Aorta (tissue), 5 donors: Measurements from ENCODE around the gene OCIAD1. TPM values are rescaled to one million over a fixed set of nuclear protein-coding genes. Genes with fewer than 3 reads are reported as not detected.
"Not testable (repeated sequence)": the region's sequence is repeated elsewhere in the genome, so short reads cannot be mapped to it uniquely, and the experiment has no call there.

Experiments
- ATAC-seq: fragments of 200-7000 bp; cut with Tn5 transposase; one replicate; pipeline ENCODE4 v1.9.1; 2022; ENCODE audit warnings: moderate library complexity; ENCODE audit not compliant: low FRiP score
- DNase-seq, 2 donors: peaks; one replicate each; pipeline ENCODE4 v3.0.0-alpha.2; 2020
- H3K27ac ChIP-seq, 2 donors: one replicate each; pipeline ENCODE4 v1.5.1; 2013; ENCODE audit warnings: low read length in 2 of 2, mild to moderate bottlenecking in 2 of 2, moderate library complexity in 2 of 2, control low read depth in 1 of 2, inconsistent platforms in 1 of 2, low read depth in 1 of 2
- H3K27me3 ChIP-seq, 2 donors: one replicate each; pipeline ENCODE4 v1.6.1; 2013; ENCODE audit warnings: control low read depth in 1 of 2, low read length in 1 of 2, mild to moderate bottlenecking in 1 of 2, moderate library complexity in 1 of 2; ENCODE audit not compliant: insufficient read depth in 2 of 2, control insufficient read depth in 1 of 2
- H3K36me3 ChIP-seq, 2 donors: one replicate each; pipeline ENCODE4 v1.6.1; 2013; ENCODE audit warnings: control low read depth in 1 of 2, low read length in 1 of 2, mild to moderate bottlenecking in 1 of 2; ENCODE audit not compliant: insufficient read depth in 2 of 2, control insufficient read depth in 1 of 2
- H3K4me1 ChIP-seq, 2 donors: one replicate each; pipeline ENCODE4 v1.6.1; 2013; ENCODE audit warnings: low read length in 2 of 2, control low read depth in 1 of 2, mild to moderate bottlenecking in 1 of 2, moderate library complexity in 1 of 2; ENCODE audit not compliant: insufficient read depth in 2 of 2, control insufficient read depth in 1 of 2
- H3K4me3 ChIP-seq, 2 donors: one replicate each; pipeline ENCODE4 v1.5.1; 2013; ENCODE audit warnings: low read length in 2 of 2, control low read depth in 1 of 2, mild to moderate bottlenecking in 1 of 2
- H3K9me3 ChIP-seq: one replicate; pipeline ENCODE4 v1.6.1; 2013; ENCODE audit warnings: mild to moderate bottlenecking, low read length; ENCODE audit not compliant: control insufficient read depth
- WGBS, 2 donors: extraction: QIAGEN DNeasy Blood & Tissue Kit; methylation state at CpG; one replicate each; pipeline ENCODE4 v1.1.7; 2013; 5-methylcytosine and 5-hydroxymethylcytosine counted together
- intact Hi-C, 2 donors: fragments of 100-400 bp; cut with DNase I; formaldehyde crosslinking; loops; one replicate each; pipeline versions ENCODE4 v1.14.2 to v1.15.0; 2022
- polyA plus RNA-seq, 2 donors: library from polyadenylated mRNA; stranded (reverse); fragments of 200-250 nt; gene quantifications; one replicate each; pipeline ENCODE4 v1.2.3, GENCODE V29; 2013
- total RNA-seq, 2 donors: library from RNA; stranded (reverse); fragmentation: NEBNext Ultra II Directional; extraction: Animal tissue kit (Norgen Biotek cat#: 25700); gene quantifications; one replicate each; pipeline ENCODE4 v1.2.1, GENCODE V29; 2021
- donor health status: healthy with polysubstance abuse.
- donor health status: Bipolar disorder and iron deficiency.
- donor health status: DM: no; HTN: no; CAD: no.
- donor health status: DM: no; HTN: no; CAD: no.
- donor health status: DM: yes; HTN: yes; CAD: no.

Gene OCIAD1
- total and polyA plus RNA-seq, 4 donors, result 81.5 to 112 (median 103) TPM

GRCh38 chr4:48836658-48837057 is 5.8 kb downstream of the OCIAD1 start:
- 96% methylated on average over 4 of the region's 4 CpGs for WGBS, 2 donors
- ATAC-seq, result no peak
- H3K36me3 ChIP-seq, result no peaks in the 10 kb centered on the region
- intact Hi-C loops, result loop anchor here in 1 of 2 donors (10.0 kb wide), 1 partner anchor 252 kb away; no protein-coding TSS in a partner anchor
- H3K4me3 ChIP-seq, result no peak overlapping the region
- no peaks in the 10 kb centered on the region for H3K27me3 ChIP-seq
- no peak overlapping the region for H3K27ac ChIP-seq
- no peak for DNase-seq
- H3K4me1 ChIP-seq, result peaks cover 0 to 6% of the 10 kb centered on the region in 2 donors
- H3K9me3 ChIP-seq, result no peaks in the 10 kb centered on the region

GRCh38 chr4:48841045-48841827 is 10.3 kb downstream of the OCIAD1 start:
- H3K36me3 ChIP-seq, result peaks cover 0 to 2% of the 10 kb centered on the region in 2 donors
- WGBS, 2 donors, result 68 to 77% methylated on average over 9 of the region's 9 CpGs
- ATAC-seq, result no peak

DNA sequence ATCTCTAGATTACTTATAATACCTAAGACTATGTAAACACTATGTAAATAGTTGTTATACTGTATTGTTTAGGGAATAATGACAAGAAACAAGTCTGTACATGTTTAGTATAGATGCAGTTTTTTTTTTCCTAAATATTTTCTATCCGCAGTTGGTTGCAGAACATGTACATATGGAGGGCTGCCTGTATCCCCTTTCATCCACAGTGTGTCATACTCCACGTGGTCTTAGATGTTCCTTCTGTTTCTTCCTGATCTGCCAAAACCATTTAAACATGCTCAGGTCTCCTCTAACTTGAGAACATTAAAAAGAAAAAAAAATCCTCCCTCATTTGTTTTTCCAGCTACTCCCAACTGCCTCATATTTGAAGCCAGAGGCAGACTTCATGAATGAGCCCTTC is 14.0 kb downstream of the OCIAD1 start:
- 77% methylated on average over 2 of the region's 2 CpGs for whole genome bisulfite sequencing, 2 donors
- Histone ChIP-seq H3K36me3 (peaks cover 0 to 2% of the 10 kb centered on the region in 2 donors), H3K27me3 (no peaks in the 10 kb centered on the region), H3K9me3 (no peaks in the 10 kb centered on the region), H3K4me3 (no peak overlapping the region), H3K4me1 (no peaks in the 10 kb centered on the region), H3K27ac (no peak overlapping the region)
- DNase-seq (no peak), ATAC-seq (no peak)
- intact Hi-C loops, result loop anchor here in 1 of 2 donors (10.0 kb wide), 1 partner anchor 240 kb away; no protein-coding TSS in a partner anchor

More at GRCh38 chr4:48841045-48841827, 10.3 kb downstream of the OCIAD1 start:
- intact Hi-C loops, result loop anchor here in 1 of 2 donors (10.0 kb wide), 1 partner anchor 236 kb away; no protein-coding TSS in a partner anchor
- Histone ChIP-seq H3K4me1 (no peaks in the 10 kb centered on the region), H3K27me3 (no peaks in the 10 kb centered on the region), H3K27ac (no peak overlapping the region), H3K4me3 (no peak overlapping the region), H3K9me3 (no peaks in the 10 kb centered on the region)
- no peak for DNase-seq

DNA sequence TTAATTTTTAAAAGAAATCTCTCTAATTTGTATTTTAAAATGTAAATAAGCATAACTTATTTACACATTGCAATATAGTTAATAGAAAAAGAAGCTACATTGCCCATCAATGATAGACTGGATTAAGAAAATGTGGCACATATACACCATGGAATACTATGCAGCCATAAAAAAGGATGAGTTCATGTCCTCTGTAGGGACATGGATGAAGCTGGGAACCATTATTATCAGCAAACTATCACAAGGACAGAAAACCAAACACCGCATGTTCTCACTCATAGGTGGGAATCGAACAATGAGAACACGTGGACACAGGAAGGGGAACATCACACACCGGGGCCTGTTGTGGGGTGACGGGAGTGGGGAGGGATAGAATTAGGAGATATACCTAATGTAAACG is 17.9 kb downstream of the OCIAD1 start:
- DNase-seq, ATAC-seq, H3K4me1 ChIP-seq, H3K27me3 ChIP-seq, H3K4me3 ChIP-seq, H3K27ac ChIP-seq, H3K9me3 ChIP-seq, H3K36me3 ChIP-seq: not testable (repeated sequence)
- 97 to 98% methylated on average over 6 of the region's 6 CpGs for whole genome bisulfite sequencing, 2 donors
- intact Hi-C loops, result loop anchor here in 1 of 2 donors (10.0 kb wide), 1 partner anchor 244 kb away; no protein-coding TSS in a partner anchor

DNA sequence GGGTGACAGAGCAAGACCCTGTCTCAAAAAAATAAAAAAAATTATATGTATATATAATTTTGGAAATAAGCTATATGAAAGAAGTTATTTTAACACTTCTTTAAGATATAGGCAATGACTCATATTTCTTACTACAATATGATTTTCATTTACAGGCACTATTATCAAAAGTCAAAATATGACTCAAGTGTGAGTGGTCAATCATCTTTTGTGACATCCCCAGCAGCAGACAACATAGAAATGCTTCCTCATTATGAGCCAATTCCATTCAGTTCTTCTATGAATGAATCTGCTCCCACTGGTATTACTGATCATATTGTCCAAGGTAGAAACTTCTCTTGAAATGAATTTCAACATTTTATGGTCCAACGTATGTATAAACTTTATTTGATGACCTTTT is 20.8 kb downstream of the OCIAD1 start:
- WGBS, 2 donors, result 80 to 84% methylated on average over 1 of the region's 1 CpG
- H3K27ac ChIP-seq, result no peak overlapping the region
- no peak overlapping the region for H3K4me3 ChIP-seq
- no peaks in the 10 kb centered on the region for H3K4me1 ChIP-seq
- no peak for ATAC-seq
- H3K9me3 ChIP-seq, result no peaks in the 10 kb centered on the region
- no peak for DNase-seq
- no peaks in the 10 kb centered on the region for H3K27me3 ChIP-seq
- peaks cover 0 to 3% of the 10 kb centered on the region in 2 donors for H3K36me3 ChIP-seq
- intact Hi-C loops, result no loop called here

DNA sequence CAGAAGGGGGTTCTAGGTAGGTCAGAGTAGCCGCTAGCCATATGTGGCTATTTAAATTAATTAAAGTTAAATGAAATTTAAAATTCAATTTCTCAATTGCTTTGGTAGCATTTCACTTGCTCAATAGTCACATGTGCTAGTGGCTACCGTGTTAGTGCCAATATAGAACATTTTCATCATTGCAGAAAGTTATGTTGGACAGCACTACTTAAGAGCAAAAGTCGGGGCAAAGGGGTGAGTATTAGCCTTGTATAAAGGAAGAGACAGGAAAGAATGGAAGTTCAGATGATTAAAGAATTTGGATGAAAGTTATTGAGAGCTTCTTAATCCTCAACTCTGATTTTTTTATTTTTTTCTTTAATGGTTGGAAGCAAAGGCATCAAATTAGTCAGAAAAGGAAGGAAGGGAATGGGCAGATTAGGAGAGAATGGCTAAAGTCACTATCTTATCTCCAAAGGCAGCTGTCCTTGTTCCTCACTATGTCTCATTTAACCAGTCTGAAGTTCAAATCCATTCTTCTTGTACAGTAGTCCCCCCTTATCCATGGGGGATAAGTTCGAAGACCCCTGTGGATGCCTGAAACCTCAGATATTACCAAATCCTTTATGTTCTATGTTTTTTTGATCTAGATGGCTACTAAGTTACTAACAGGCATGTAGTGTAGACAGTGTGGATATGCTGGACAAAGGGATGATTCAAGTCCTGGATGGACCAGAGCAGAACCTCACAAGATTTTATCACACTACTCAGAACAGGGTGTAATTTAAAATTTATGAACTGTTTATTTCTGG is 22.9 kb downstream of the OCIAD1 start:
- H3K36me3 ChIP-seq, result peaks cover 0 to 3% of the 10 kb centered on the region in 2 donors
- intact Hi-C loops, result no loop called here

GRCh38 chr4:48854395-48854683 is 23.5 kb downstream of the OCIAD1 start:
- peaks cover 0 to 3% of the 10 kb centered on the region in 2 donors for H3K36me3 ChIP-seq

More for the DNA sequence above, 22.9 kb downstream of the OCIAD1 start:
- Histone ChIP-seq H3K27ac (no peak overlapping the region), H3K9me3 (no peaks in the 10 kb centered on the region), H3K4me3 (no peak overlapping the region), H3K27me3 (no peaks in the 10 kb centered on the region), H3K4me1 (no peaks in the 10 kb centered on the region)
- ATAC-seq, result no peak
- WGBS, 2 donors, result 94 to 95% methylated on average over 4 of the region's 4 CpGs
- DNase-seq, result no peak

GRCh38 chr4:48854982-48855381 is 24.1 kb downstream of the OCIAD1 start:
- H3K36me3 ChIP-seq, result peaks cover 0 to 2% of the 10 kb centered on the region in 2 donors
- H3K27me3 ChIP-seq, result no peaks in the 10 kb centered on the region
- H3K4me1 ChIP-seq, result no peaks in the 10 kb centered on the region
- 93 to 95% methylated on average over 2 of the region's 2 CpGs for WGBS, 2 donors
- no peaks in the 10 kb centered on the region for H3K9me3 ChIP-seq
- H3K4me3 ChIP-seq, result no peak overlapping the region
- DNase-seq, result no peak
- H3K27ac ChIP-seq, result no peak overlapping the region
- intact Hi-C loops, result no loop called here
- no peak for ATAC-seq

More at GRCh38 chr4:48854395-48854683, 23.5 kb downstream of the OCIAD1 start:
- no peaks in the 10 kb centered on the region for H3K4me1 ChIP-seq
- no peak overlapping the region for H3K27ac ChIP-seq
- no peak overlapping the region for H3K4me3 ChIP-seq
- intact Hi-C loops, result no loop called here
- 97 to 100% methylated on average over 1 of the region's 1 CpG for whole genome bisulfite sequencing, 2 donors
- DNase-seq (no peak), ATAC-seq (no peak)
- H3K9me3 ChIP-seq, result no peaks in the 10 kb centered on the region
- no peaks in the 10 kb centered on the region for H3K27me3 ChIP-seq
